Body of pancreas (tissue), 4 donors: Measurements from ENCODE around the gene UEVLD.

Source experiments
- POLR2A ChIP-seq, 3 donors: fragments of 450-650 bp; IDR thresholded peaks; one replicate each; pipeline ENCODE4 v1.6.1; 2016; ENCODE audit warnings: antibody characterized with exemption in 3 of 3, mild to moderate bottlenecking in 2 of 3
- TF ChIP-seq, protein P1 (sequence below), 7 experiments: fragments of 450-650 bp in 4 of 7; fragments of 200-600 bp in 3 of 7; sonication (generic) in 3 of 7; IDR thresholded peaks; one replicate each; pipeline ENCODE4 v1.5.1; 2016 to 2019; ENCODE audit warnings: antibody characterized with exemption in 7 of 7

DNA sequence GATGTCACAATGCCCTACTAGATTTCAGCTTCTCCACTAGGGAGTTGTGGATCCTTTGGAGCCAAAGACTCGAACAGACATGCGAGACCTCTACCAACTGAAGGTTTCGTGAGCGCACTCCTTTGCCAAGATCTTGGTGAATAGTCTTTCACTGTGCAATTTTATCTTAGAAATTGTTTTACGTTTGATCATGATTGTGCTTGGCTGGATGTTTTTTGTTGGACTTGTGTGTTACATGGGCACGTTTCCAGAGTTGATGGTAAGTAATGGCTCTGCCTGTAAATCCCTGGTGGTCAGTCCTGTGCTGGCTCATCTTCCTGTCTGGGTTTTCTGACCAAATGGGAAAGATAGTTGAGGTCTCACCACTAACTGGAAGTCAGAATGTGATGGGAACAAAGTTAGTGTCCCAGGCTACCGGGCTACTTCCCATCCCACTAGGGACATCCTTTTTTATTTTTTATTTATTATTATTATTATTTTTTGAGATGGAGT is 11.3 kb upstream of the UEVLD start, which contains the start of gene MISFA:
- TF ChIP-seq, protein P1, sequence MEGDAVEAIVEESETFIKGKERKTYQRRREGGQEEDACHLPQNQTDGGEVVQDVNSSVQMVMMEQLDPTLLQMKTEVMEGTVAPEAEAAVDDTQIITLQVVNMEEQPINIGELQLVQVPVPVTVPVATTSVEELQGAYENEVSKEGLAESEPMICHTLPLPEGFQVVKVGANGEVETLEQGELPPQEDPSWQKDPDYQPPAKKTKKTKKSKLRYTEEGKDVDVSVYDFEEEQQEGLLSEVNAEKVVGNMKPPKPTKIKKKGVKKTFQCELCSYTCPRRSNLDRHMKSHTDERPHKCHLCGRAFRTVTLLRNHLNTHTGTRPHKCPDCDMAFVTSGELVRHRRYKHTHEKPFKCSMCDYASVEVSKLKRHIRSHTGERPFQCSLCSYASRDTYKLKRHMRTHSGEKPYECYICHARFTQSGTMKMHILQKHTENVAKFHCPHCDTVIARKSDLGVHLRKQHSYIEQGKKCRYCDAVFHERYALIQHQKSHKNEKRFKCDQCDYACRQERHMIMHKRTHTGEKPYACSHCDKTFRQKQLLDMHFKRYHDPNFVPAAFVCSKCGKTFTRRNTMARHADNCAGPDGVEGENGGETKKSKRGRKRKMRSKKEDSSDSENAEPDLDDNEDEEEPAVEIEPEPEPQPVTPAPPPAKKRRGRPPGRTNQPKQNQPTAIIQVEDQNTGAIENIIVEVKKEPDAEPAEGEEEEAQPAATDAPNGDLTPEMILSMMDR (IDR thresholded peaks at IDR 0.05) = no peak
- TF ChIP-seq POLR2A (IDR thresholded peaks at IDR 0.05) = no peak
